HCT116 (cell line): ENCODE results near the gene TRPM3.

Experiments used
- CBX3 ChIP-seq: IDR thresholded peaks from 2 replicates; pipeline ENCODE4 v1.6.1; 2012; ENCODE audit warnings: low read depth
- POLR2AphosphoS5 ChIP-seq: IDR thresholded peaks from 2 replicates; pipeline ENCODE4 v1.6.1; 2011; ENCODE audit warnings: mild to moderate bottlenecking, low read depth, low read length, moderate library complexity

DNA sequence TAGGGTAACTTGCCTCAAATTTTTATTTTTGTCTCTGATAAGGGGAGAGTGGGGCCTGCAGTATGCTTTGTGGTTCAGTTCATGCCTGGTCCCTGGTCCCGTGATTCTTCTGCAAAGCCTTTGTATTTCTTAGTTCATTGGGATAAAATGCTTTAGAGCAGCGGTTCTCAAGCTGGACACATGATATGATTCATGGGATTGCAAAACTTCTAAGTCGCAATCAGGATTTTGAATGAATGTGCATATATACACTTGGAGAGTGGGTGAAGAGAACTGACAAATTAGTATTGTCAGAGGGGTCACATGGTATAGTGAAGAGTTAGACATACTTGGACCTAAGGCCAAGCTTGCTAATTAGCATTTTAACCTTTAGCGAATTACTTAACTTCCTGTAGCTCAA, 441.6 kb downstream of the TRPM3 start:
- TF ChIP-seq POLR2AphosphoS5 (no peak), CBX3 (no peak)
